Activated naive CD8-positive, alpha-beta T cell (primary cell): ENCODE data around the gene SLC23A2.

Experiments used
- H3K27ac Mint-ChIP-seq: one replicate; pipeline ENCODE4 v1.8.0; 2021; ENCODE audit warnings: mixed read lengths
- H3K27me3 Mint-ChIP-seq: one replicate; pipeline ENCODE4 v1.8.0; 2021; ENCODE audit warnings: mixed read lengths
- H3K36me3 Mint-ChIP-seq: one replicate; pipeline ENCODE4 v1.8.0; 2021; ENCODE audit warnings: mixed read lengths
- H3K4me1 Mint-ChIP-seq: one replicate; pipeline ENCODE4 v1.8.0; 2021; ENCODE audit warnings: low read depth, mixed read lengths
- H3K4me3 Mint-ChIP-seq: one replicate; pipeline ENCODE4 v1.8.0; 2021; ENCODE audit warnings: mild to moderate bottlenecking, mixed read lengths
- H3K9me3 Mint-ChIP-seq: one replicate; pipeline ENCODE4 v1.8.0; 2021; ENCODE audit warnings: low read depth, mixed read lengths

The SLC23A2 gene

GRCh38 chr20:4813863-4814695 is 187.2 kb downstream of the SLC23A2 start:
- H3K4me3 Mint-ChIP-seq = peak overlapping the region; percentile 90

GRCh38 chr20:4813076-4813862 is 188.0 kb downstream of the SLC23A2 start:
- Mint-ChIP-seq H3K36me3 (peaks cover 2% of the 10 kb centered on the region), H3K9me3 (no peaks in the 10 kb centered on the region), H3K27ac (peak overlapping the region; percentile 98), H3K4me3 (peak overlapping the region; percentile 90), H3K4me1 (peaks cover 79% of the 10 kb centered on the region), H3K27me3 (no peaks in the 10 kb centered on the region)

More at GRCh38 chr20:4813863-4814695, 187.2 kb downstream of the SLC23A2 start:
- H3K27me3 Mint-ChIP-seq = no peaks in the 10 kb centered on the region
- peak overlapping the region; percentile 98 for H3K27ac Mint-ChIP-seq
- H3K4me1 Mint-ChIP-seq = peaks cover 76% of the 10 kb centered on the region
- H3K9me3 Mint-ChIP-seq = no peaks in the 10 kb centered on the region
- H3K36me3 Mint-ChIP-seq = peaks cover 2% of the 10 kb centered on the region

GRCh38 chr20:4812641-4813075 is 188.7 kb downstream of the SLC23A2 start:
- Mint-ChIP-seq H3K27ac (peak overlapping the region; percentile 98), H3K36me3 (peaks cover 3% of the 10 kb centered on the region), H3K27me3 (no peaks in the 10 kb centered on the region)

GRCh38 chr20:4812216-4812615 is 189.1 kb downstream of the SLC23A2 start:
- peaks cover 80% of the 10 kb centered on the region for H3K4me1 Mint-ChIP-seq
- H3K27ac Mint-ChIP-seq = peak overlapping the region; percentile 98
- H3K9me3 Mint-ChIP-seq = no peaks in the 10 kb centered on the region
- H3K27me3 Mint-ChIP-seq = no peaks in the 10 kb centered on the region
- H3K36me3 Mint-ChIP-seq = peaks cover 2% of the 10 kb centered on the region
- H3K4me3 Mint-ChIP-seq = peak overlapping the region; percentile 70

More at GRCh38 chr20:4812641-4813075, 188.7 kb downstream of the SLC23A2 start:
- H3K4me3 Mint-ChIP-seq = peak overlapping the region; percentile 70
- no peaks in the 10 kb centered on the region for H3K9me3 Mint-ChIP-seq
- H3K4me1 Mint-ChIP-seq = peaks cover 80% of the 10 kb centered on the region

- Mint-ChIP-seq H3K27me3 (no peaks in the 10 kb centered on the region), H3K4me1 (peaks cover 79% of the 10 kb centered on the region), H3K4me3 (peak overlapping the region; percentile 70), H3K36me3 (peaks cover 3% of the 10 kb centered on the region), H3K9me3 (no peaks in the 10 kb centered on the region), H3K27ac (peak overlapping the region; percentile 98)
Observed at GRCh38 chr20:4811661-4812181, 189.6 kb downstream of the SLC23A2 start.

- Mint-ChIP-seq H3K36me3 (peaks cover 5% of the 10 kb centered on the region), H3K9me3 (no peaks in the 10 kb centered on the region), H3K27ac (peak overlapping the region; percentile 98), H3K4me1 (peaks cover 78% of the 10 kb centered on the region), H3K27me3 (no peaks in the 10 kb centered on the region), H3K4me3 (peak overlapping the region; percentile 70)
Observed at GRCh38 chr20:4811257-4811656, 190.1 kb downstream of the SLC23A2 start.

GRCh38 chr20:4810426-4811019 is 190.8 kb downstream of the SLC23A2 start:
- Mint-ChIP-seq H3K27me3 (no peaks in the 10 kb centered on the region), H3K4me1 (peaks cover 78% of the 10 kb centered on the region), H3K36me3 (peaks cover 5% of the 10 kb centered on the region), H3K27ac (peak overlapping the region; percentile 58), H3K9me3 (no peaks in the 10 kb centered on the region), H3K4me3 (peak overlapping the region; percentile 35)

GRCh38 chr20:4809707-4810106 is 191.6 kb downstream of the SLC23A2 start:
- Mint-ChIP-seq H3K27me3 (no peaks in the 10 kb centered on the region), H3K4me1 (peaks cover 77% of the 10 kb centered on the region), H3K27ac (peak overlapping the region; percentile 22), H3K36me3 (peaks cover 5% of the 10 kb centered on the region), H3K9me3 (no peaks in the 10 kb centered on the region), H3K4me3 (peak overlapping the region; percentile 17)

GRCh38 chr20:4808872-4809271 is 192.4 kb downstream of the SLC23A2 start:
- Mint-ChIP-seq H3K27me3 (no peaks in the 10 kb centered on the region), H3K9me3 (no peaks in the 10 kb centered on the region), H3K4me3 (no peak overlapping the region), H3K27ac (peak overlapping the region; percentile 58), H3K36me3 (peaks cover 5% of the 10 kb centered on the region), H3K4me1 (peaks cover 70% of the 10 kb centered on the region)

- no peaks in the 10 kb centered on the region for H3K9me3 Mint-ChIP-seq
- H3K4me3 Mint-ChIP-seq = no peak overlapping the region
- peak overlapping the region; percentile 72 for H3K27ac Mint-ChIP-seq
- H3K4me1 Mint-ChIP-seq = peaks cover 43% of the 10 kb centered on the region
- H3K36me3 Mint-ChIP-seq = peaks cover 10% of the 10 kb centered on the region
- H3K27me3 Mint-ChIP-seq = no peaks in the 10 kb centered on the region
Observed at GRCh38 chr20:4805663-4806449, 195.5 kb downstream of the SLC23A2 start.

- Mint-ChIP-seq H3K4me3 (no peak overlapping the region), H3K27me3 (no peaks in the 10 kb centered on the region), H3K27ac (no peak overlapping the region), H3K36me3 (peaks cover 26% of the 10 kb centered on the region), H3K9me3 (no peaks in the 10 kb centered on the region), H3K4me1 (peaks cover 20% of the 10 kb centered on the region)
Observed at GRCh38 chr20:4802527-4802926, 198.8 kb downstream of the SLC23A2 start.
